MCF 10A (cell line): ENCODE measurements around the gene PXYLP1. TPM values are rescaled to one million over a fixed set of nuclear protein-coding genes. Genes with fewer than 3 reads are reported as not detected.

Experiments used
- BruUV-seq: library from RNA; stranded (reverse); fragments of 400-500 nt; replicated peaks from 2 replicates; lab custom pipeline; 2021; lab: Mats Ljungman, UMichigan
- CTCF ChIA-PET: fragments of 300-600 bp; sonication (Branson Sonifier 250); formaldehyde crosslinking; extraction: SDS; loops from one replicate; lab custom pipeline; 2021; ENCODE audit warnings: antibody characterized with exemption, inconsistent platforms; lab: Yijun Ruan, JAX
- POLR2A ChIA-PET: fragments of 300-600, 350-650 bp; sonication (Branson Sonifier 250); formaldehyde crosslinking; extraction: SDS; loops from one replicate; lab custom pipeline; 2020; ENCODE audit warnings: antibody characterized with exemption, inconsistent platforms; lab: Yijun Ruan, JAX
- DNase-seq: peaks from one replicate; pipeline ENCODE4 v3.0.0-alpha.2; 2018; ENCODE audit not compliant: unreplicated experiment
- H3K27ac Mint-ChIP-seq: one replicate; pipeline ENCODE4 v1.8.0; 2022; ENCODE audit warnings: mild to moderate bottlenecking, low read depth, mixed read lengths; ENCODE audit not compliant: unreplicated experiment
- H3K27me3 Mint-ChIP-seq: one replicate; pipeline ENCODE4 v1.8.0; 2022; ENCODE audit warnings: mixed read lengths; ENCODE audit not compliant: insufficient read depth, unreplicated experiment
- H3K36me3 Mint-ChIP-seq: one replicate; pipeline ENCODE4 v1.8.0; 2022; ENCODE audit warnings: mild to moderate bottlenecking, moderate library complexity, mixed read lengths; ENCODE audit not compliant: insufficient read depth, unreplicated experiment
- H3K4me1 Mint-ChIP-seq: one replicate; pipeline ENCODE4 v1.8.0; 2022; ENCODE audit warnings: mixed read lengths; ENCODE audit not compliant: insufficient read depth, unreplicated experiment
- H3K4me3 Mint-ChIP-seq: one replicate; pipeline ENCODE4 v1.8.0; 2022; ENCODE audit warnings: mild to moderate bottlenecking, moderate library complexity, mixed read lengths; ENCODE audit not compliant: unreplicated experiment
- H3K9me3 Mint-ChIP-seq: one replicate; pipeline ENCODE4 v1.8.0; 2022; ENCODE audit warnings: mixed read lengths; ENCODE audit not compliant: unreplicated experiment
- CTCF ChIP-seq: fragments of 200-600 bp; IDR thresholded peaks from one replicate; pipeline ENCODE4 v1.8.0; 2022; ENCODE audit warnings: antibody characterized with exemption, mild to moderate bottlenecking; ENCODE audit not compliant: unreplicated experiment
- intact Hi-C: fragments of 100-400 bp; cut with micrococcal nuclease; formaldehyde crosslinking; loops from 2 replicates; pipeline ENCODE4 v1.14.1; 2022
- total RNA-seq: library from RNA; stranded (reverse); gene quantifications from 2 replicates; pipeline ENCODE4 v1.2.3, GENCODE V29; 2022

The PXYLP1 gene
- total RNA-seq, 1 experiment from 2014 or later = 2.1 TPM

DNA sequence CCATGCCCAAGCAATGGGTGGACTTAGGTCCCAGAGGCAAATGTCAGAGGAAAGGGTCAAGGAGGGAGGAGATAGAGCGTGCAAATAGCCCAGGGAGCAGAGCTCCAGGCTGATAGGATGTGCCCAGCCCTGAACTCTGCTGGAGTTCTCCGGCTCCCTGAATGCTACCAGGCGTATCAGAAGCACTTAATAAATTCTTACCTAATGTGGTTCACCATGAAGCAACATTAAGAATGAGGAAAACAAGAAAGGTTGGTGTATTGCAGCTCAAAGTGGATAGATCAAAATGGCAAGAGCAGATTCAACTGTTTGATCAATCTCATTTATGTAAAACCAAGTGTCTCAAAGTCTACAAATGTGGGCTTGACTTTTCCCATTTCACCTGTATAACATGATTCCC lies 38.3 kb downstream of the PXYLP1 start:
- Mint-ChIP-seq H3K36me3 (peaks cover 4% of the 10 kb centered on the region), H3K4me1 (peaks cover 9% of the 10 kb centered on the region), H3K9me3 (no peaks in the 10 kb centered on the region), H3K4me3 (no peak overlapping the region), H3K27me3 (no peaks in the 10 kb centered on the region), H3K27ac (no peak overlapping the region)
- intact Hi-C loops = no loop called here
- DNase-seq = no peak
- ChIA-PET POLR2A (no interaction called here), CTCF (interaction anchor here (0.8 kb wide), 1 partner anchor 38 kb away, joined by 5 read pairs; the partner anchor contains the start of gene PXYLP1)
- TF ChIP-seq CTCF = no peak
- BruUV-seq = no TSS peak

DNA sequence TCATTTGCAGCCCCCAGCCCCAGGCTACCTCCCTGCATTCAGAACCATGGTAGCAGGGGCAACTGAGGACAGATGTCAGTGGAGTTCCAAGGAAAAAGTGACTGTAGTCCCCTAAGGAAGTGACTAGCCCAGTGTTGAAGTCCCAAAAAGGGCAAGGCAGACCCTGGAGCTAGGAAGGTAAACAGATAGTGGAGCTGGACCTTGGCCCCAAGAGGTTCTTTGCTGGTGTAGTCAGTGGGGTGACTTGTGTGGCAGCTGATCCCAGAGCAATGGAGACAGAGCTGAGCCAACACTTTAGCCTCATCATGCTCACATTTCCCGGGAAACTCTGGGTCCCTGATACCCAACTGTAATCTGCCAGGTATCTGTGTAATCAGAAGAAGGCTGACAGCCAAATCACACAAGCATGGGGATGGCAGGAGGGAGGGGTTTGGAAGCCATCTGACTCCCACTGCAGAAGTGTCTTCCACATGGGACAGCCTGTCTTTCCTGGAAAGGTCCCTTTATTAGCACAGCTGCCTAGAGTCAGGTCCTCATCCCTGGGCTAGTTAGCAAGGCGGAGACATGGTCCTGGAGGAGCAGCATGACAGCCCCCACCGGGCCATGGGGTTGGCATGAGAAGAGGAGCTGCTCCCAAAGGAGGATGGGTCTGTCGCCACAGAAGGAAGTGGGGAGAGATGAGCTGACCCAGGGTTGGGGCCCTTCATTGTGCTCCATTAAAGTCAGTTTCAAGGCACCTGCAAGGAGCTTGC lies 39.8 kb downstream of the PXYLP1 start:
- BruUV-seq = no TSS peak
- Mint-ChIP-seq H3K9me3 (no peaks in the 10 kb centered on the region), H3K27ac (no peak overlapping the region), H3K36me3 (peaks cover 4% of the 10 kb centered on the region), H3K27me3 (no peaks in the 10 kb centered on the region), H3K4me1 (peaks cover 9% of the 10 kb centered on the region), H3K4me3 (no peak overlapping the region)
- no peak for TF ChIP-seq CTCF
- intact Hi-C loops = no loop called here
- POLR2A ChIA-PET = interaction anchor here (0.5 kb wide), 1 partner anchor 268 kb away, joined by 3 read pairs; no protein-coding TSS in a partner anchor
- CTCF ChIA-PET = interaction anchor here (0.8 to 2.1 kb wide), 3 partner anchors 16 to 348 kb away, joined by 3 to 11 read pairs (median 3); no protein-coding TSS in a partner anchor
- DNase-seq = no peak

- POLR2A ChIA-PET = interaction anchor here (0.5 to 0.6 kb wide), 2 partner anchors 11 to 316 kb away, joined by 3 read pairs; no protein-coding TSS in a partner anchor
- H3K36me3 Mint-ChIP-seq = peaks cover 4% of the 10 kb centered on the region
- H3K9me3 Mint-ChIP-seq = no peaks in the 10 kb centered on the region
- H3K4me3 Mint-ChIP-seq = no peak overlapping the region
- TF ChIP-seq CTCF = no peak
- no peaks in the 10 kb centered on the region for H3K27me3 Mint-ChIP-seq
- CTCF ChIA-PET = interaction anchor here (1.0 to 2.5 kb wide), 4 partner anchors 28 to 42 kb away, joined by 3 to 9 read pairs (median 4); partner anchors contain the start of gene PXYLP1
- no peak overlapping the region for H3K27ac Mint-ChIP-seq
- no peak for DNase-seq
- H3K4me1 Mint-ChIP-seq = peaks cover 9% of the 10 kb centered on the region
- intact Hi-C loops = no loop called here
- no TSS peak for BruUV-seq
These were observed 41.5 kb downstream of the PXYLP1 start for GRCh38 chr3:141272906-141273662.
